Effector memory CD8-positive, alpha-beta T cell (primary cell): ENCODE measurements around the gene FGD5.

Experiments used
- ATAC-seq: fragments of 150-1000 bp; cut with Tn5 transposase; replicated peaks from 2 replicates; pipeline ENCODE4 v1.10.0; 2021; ENCODE audit warnings: mild to moderate bottlenecking, moderate library complexity
- DNase-seq, 3 experiments: peaks; one replicate each; pipeline ENCODE4 v3.0.0; 2021
- H3K27ac Mint-ChIP-seq, 2 donors: one replicate each; pipeline ENCODE4 v1.8.0; 2022; ENCODE audit warnings: mild to moderate bottlenecking in 2 of 2, mixed read lengths in 2 of 2, moderate library complexity in 2 of 2
- H3K27me3 Mint-ChIP-seq, 2 donors: one replicate each; pipeline ENCODE4 v1.8.0; 2022; ENCODE audit warnings: mixed read lengths in 2 of 2
- H3K36me3 Mint-ChIP-seq: one replicate; pipeline ENCODE4 v1.8.0; 2022; ENCODE audit warnings: mild to moderate bottlenecking, moderate library complexity, mixed read lengths; ENCODE audit not compliant: insufficient read depth
- H3K4me1 Mint-ChIP-seq, 2 donors: one replicate each; pipeline ENCODE4 v1.8.0; 2022; ENCODE audit warnings: low read depth in 2 of 2, mixed read lengths in 2 of 2
- H3K4me3 Mint-ChIP-seq, 2 donors: one replicate each; pipeline ENCODE4 v1.8.0; 2022; ENCODE audit warnings: mild to moderate bottlenecking in 2 of 2, mixed read lengths in 2 of 2, moderate library complexity in 2 of 2
- H3K9me3 Mint-ChIP-seq, 2 donors: one replicate each; pipeline ENCODE4 v1.8.0; 2022; ENCODE audit warnings: mixed read lengths in 2 of 2

Gene FGD5

DNA sequence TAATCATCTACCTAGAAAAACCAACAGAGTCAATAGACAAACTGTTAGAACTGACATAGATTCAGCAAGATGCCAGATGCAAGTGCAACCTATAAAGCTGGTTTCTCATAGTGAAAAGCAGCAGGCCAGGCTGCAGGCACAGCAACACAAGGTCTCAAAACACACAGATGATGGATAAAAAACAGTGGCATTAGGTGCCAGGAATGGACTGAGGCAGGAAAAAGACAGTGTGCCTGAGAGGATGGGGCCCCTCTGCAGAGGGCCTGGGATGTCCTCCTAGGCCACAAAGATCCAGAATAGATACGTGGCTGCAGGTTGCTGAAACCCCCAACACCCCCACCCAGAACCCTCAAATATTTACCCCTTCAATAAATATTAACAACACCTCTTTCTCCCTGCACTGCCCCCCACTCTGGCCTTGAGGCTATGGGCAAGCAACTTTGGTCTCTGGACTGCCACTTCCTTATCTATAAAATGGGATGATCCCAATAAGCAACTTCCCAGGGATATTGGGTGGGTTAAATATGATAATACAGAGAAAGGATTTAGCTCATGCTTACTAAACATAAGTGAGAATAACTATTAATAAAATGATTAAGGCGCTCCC is 35.2 kb upstream of the FGD5 start:
- DNase-seq, result no peak
- H3K36me3 Mint-ChIP-seq, result no peaks in the 10 kb centered on the region
- peaks cover 4 to 11% of the 10 kb centered on the region in 2 donors for H3K9me3 Mint-ChIP-seq
- peaks cover 34 to 64% of the 10 kb centered on the region in 2 donors for H3K27me3 Mint-ChIP-seq
- no peak overlapping the region for H3K27ac Mint-ChIP-seq
- ATAC-seq, result no peak
- no peaks in the 10 kb centered on the region for H3K4me1 Mint-ChIP-seq
- H3K4me3 Mint-ChIP-seq, result no peak overlapping the region

- ATAC-seq, result no peak
- H3K27me3 Mint-ChIP-seq, result peaks cover 28 to 70% of the 10 kb centered on the region in 2 donors
Measured at GRCh38 chr3:14784087-14784681, 34.6 kb upstream of the FGD5 start.

DNA sequence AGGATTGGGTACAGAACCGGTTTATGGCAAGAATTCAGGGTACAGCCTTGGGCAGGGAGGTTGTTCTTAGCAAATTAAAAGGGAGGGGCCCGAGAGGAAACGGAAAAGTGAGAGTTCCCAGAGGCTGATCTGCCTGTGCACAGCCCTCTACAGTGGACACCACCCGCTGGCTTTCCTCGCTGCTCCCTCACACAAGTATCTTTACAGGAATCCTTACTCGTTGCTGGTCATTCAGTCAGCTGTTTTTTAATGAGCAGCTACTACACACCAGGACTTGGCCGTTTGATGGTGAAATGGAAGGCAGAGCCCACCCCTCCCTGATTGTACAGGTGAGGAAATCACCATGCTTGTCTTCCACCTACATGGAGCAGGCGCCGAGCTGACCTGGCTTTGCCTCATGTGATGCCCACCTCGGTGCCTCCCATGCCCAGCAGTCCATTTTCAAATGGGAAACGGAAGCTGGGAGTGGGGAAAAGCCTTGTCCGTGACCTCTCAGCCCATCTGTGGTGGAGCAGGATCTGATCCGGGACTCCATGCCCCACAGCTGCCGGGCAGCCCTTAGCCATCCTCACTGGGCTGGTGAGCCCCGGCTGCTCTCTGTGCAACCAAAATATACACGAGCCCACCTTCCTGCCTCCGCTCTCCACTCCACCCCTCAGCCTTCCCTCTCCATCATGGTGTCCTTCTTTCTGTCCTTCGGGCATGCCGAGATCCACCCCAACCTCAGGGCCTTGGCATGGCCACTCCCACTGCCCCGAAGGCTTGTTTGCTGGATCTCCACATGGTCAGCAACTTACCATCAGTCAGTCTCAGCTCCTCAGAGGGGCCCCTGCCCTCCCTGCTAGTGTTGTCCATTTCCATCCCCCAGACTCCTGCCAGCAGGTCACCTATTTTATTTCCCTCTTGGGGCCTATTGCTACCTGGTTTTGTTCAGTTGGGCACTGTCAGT is 33.3 kb upstream of the FGD5 start:
- Mint-ChIP-seq H3K36me3 (no peaks in the 10 kb centered on the region), H3K4me1 (no peaks in the 10 kb centered on the region), H3K9me3 (no peaks in the 10 kb centered on the region), H3K27me3 (peaks cover 40 to 83% of the 10 kb centered on the region in 2 donors), H3K4me3 (no peak overlapping the region), H3K27ac (no peak overlapping the region)
- ATAC-seq (no peak), DNase-seq (no peak)

More at GRCh38 chr3:14784087-14784681, 34.6 kb upstream of the FGD5 start:
- Mint-ChIP-seq H3K4me3 (no peak overlapping the region), H3K4me1 (no peaks in the 10 kb centered on the region), H3K27ac (no peak overlapping the region), H3K36me3 (no peaks in the 10 kb centered on the region), H3K9me3 (peaks cover 0 to 5% of the 10 kb centered on the region in 2 donors)
- no peak for DNase-seq

GRCh38 chr3:14786369-14786768 is 32.4 kb upstream of the FGD5 start:
- no peaks in the 10 kb centered on the region for H3K36me3 Mint-ChIP-seq
- DNase-seq (no peak), ATAC-seq (no peak)
- no peaks in the 10 kb centered on the region for H3K9me3 Mint-ChIP-seq
- H3K27me3 Mint-ChIP-seq, result peaks cover 49 to 92% of the 10 kb centered on the region in 2 donors
- H3K4me1 Mint-ChIP-seq, result no peaks in the 10 kb centered on the region
- H3K4me3 Mint-ChIP-seq, result no peak overlapping the region
- no peak overlapping the region for H3K27ac Mint-ChIP-seq

- Mint-ChIP-seq H3K4me1 (no peaks in the 10 kb centered on the region), H3K4me3 (no peak overlapping the region), H3K27ac (no peak overlapping the region), H3K9me3 (no peaks in the 10 kb centered on the region), H3K27me3 (peaks cover 53 to 92% of the 10 kb centered on the region in 2 donors), H3K36me3 (no peaks in the 10 kb centered on the region)
- DNase-seq (no peak), ATAC-seq (no peak)
Measured at GRCh38 chr3:14787630-14788029, 31.1 kb upstream of the FGD5 start.

DNA sequence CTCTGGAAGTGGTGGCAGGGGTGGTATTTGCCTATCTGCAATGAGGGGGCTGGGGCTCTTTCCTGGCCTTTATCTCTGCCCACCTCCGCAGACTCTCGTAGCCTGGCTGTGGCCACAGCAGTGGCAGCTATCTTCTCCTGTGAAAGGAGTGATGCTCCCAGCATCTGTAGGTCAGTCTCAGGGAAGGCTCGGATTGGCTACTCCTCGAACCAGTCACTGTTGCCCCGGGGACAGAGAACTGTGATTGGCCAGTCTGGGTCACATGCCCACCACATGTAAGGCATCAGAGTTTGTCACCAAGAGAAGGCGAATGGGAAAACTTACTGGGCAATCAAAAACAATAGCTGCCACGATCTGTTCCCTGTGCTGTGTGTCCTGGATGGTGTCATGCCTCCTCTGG is 30.1 kb upstream of the FGD5 start:
- Mint-ChIP-seq H3K4me3 (no peak overlapping the region), H3K36me3 (no peaks in the 10 kb centered on the region), H3K27ac (no peak overlapping the region), H3K9me3 (no peaks in the 10 kb centered on the region), H3K4me1 (no peaks in the 10 kb centered on the region), H3K27me3 (peaks cover 56 to 95% of the 10 kb centered on the region in 2 donors)
- ATAC-seq (no peak), DNase-seq (no peak)

DNA sequence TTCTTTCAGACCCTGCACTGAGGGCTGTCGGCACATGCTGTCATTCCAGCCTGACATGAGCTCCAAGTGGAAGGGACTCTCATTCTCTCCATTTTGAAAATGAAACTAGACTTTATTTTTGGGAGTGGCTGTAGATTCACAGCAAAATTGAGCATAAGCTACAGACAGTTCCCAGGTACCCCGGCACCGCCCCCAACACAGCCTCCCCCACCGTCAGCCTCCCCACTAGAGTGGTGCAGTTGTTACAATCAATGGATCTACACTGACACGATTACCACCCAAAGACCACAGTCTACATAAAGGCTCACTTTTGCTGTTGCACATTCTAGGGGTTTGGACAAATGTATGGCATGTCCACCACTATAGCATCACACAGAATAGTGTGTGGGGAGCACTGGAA is 29.5 kb upstream of the FGD5 start:
- ATAC-seq, result no peak
- Mint-ChIP-seq H3K36me3 (no peaks in the 10 kb centered on the region), H3K27ac (no peak overlapping the region), H3K27me3 (peaks cover 57 to 95% of the 10 kb centered on the region in 2 donors), H3K9me3 (no peaks in the 10 kb centered on the region), H3K4me3 (no peak overlapping the region), H3K4me1 (no peaks in the 10 kb centered on the region)
- no peak for DNase-seq

DNA sequence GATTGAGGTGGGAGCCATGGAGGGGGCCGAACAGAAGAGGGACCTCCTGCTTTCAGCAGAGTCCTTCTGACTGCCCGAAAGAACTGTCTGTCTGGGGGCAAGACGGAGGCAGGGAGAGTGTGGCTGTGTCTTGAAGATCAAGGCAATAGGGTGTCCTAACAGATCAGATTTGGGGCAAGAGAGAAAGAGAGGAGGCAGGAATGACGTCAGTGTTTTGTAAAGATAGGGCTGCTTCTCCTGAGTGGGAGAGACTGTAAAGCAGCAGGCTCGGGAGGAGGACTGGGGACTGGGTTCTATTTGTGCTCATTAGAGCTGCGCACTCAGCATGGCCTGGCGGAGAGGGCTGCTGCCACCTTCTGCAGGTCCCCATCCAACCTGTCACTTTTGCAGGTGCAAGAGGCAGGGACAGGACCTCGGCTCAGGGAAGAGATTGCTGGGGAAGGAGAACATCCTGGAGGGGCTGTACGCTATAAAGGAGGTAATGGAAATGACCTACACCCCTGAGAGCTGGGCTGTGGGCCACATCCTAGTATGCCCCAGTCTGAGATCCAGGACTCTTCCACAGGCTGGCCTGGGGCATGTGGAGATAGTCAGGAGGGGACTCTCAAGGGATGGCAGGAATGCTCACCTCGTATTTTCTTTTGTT is 29.0 kb upstream of the FGD5 start:
- Mint-ChIP-seq H3K4me3 (no peak overlapping the region), H3K9me3 (no peaks in the 10 kb centered on the region), H3K4me1 (no peaks in the 10 kb centered on the region), H3K27me3 (peaks cover 52 to 95% of the 10 kb centered on the region in 2 donors), H3K27ac (no peak overlapping the region), H3K36me3 (no peaks in the 10 kb centered on the region)
- ATAC-seq, result no peak
- DNase-seq, result no peak

GRCh38 chr3:14791343-14791945 is 27.3 kb upstream of the FGD5 start:
- Mint-ChIP-seq H3K9me3 (no peaks in the 10 kb centered on the region), H3K36me3 (no peaks in the 10 kb centered on the region), H3K27ac (no peak overlapping the region), H3K4me3 (no peak overlapping the region), H3K27me3 (peaks cover 41 to 81% of the 10 kb centered on the region in 2 donors), H3K4me1 (no peaks in the 10 kb centered on the region)
- DNase-seq (no peak), ATAC-seq (no peak)

DNA sequence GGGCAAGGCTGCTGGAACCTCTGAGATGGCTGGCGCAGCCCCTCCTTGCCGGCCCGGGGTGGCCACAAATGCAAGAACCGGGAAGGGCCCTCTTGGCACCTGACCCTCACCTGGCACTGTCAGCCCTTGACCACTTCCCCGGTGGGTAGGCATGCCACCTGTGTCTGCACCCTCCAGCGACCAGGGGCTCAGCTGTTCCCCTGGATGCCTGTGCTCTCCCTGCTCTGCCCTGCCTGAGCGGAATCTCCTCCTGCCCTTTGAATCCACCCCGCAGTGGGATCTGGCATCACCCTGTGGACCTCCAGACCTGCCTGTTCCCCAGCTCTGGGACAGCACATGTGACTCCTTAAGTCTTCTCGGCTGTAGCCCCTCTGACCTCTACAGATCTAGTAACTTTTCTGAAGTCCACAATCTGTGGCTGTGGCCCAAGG is 26.1 kb upstream of the FGD5 start:
- Mint-ChIP-seq H3K4me1 (no peaks in the 10 kb centered on the region), H3K36me3 (no peaks in the 10 kb centered on the region), H3K4me3 (no peak overlapping the region), H3K27me3 (peaks cover 37 to 78% of the 10 kb centered on the region in 2 donors), H3K27ac (no peak overlapping the region), H3K9me3 (no peaks in the 10 kb centered on the region)
- DNase-seq, result no peak
- ATAC-seq, result no peak

GRCh38 chr3:14793126-14793857 is 25.5 kb upstream of the FGD5 start:
- DNase-seq, result no peak
- no peak overlapping the region for H3K4me3 Mint-ChIP-seq
- H3K27me3 Mint-ChIP-seq, result peaks cover 42 to 78% of the 10 kb centered on the region in 2 donors
- H3K36me3 Mint-ChIP-seq, result no peaks in the 10 kb centered on the region
- no peaks in the 10 kb centered on the region for H3K4me1 Mint-ChIP-seq
- H3K27ac Mint-ChIP-seq, result no peak overlapping the region
- no peaks in the 10 kb centered on the region for H3K9me3 Mint-ChIP-seq
- ATAC-seq, result no peak

- no peak for ATAC-seq
- Mint-ChIP-seq H3K9me3 (no peaks in the 10 kb centered on the region), H3K27ac (no peak overlapping the region), H3K27me3 (peaks cover 42 to 78% of the 10 kb centered on the region in 2 donors), H3K4me3 (no peak overlapping the region), H3K36me3 (no peaks in the 10 kb centered on the region), H3K4me1 (no peaks in the 10 kb centered on the region)
- no peak for DNase-seq
Measured at GRCh38 chr3:14793858-14794234, 24.9 kb upstream of the FGD5 start.
